Panc1 (cell line): Measurements from ENCODE around the gene INIP. TPM values are rescaled to one million over a fixed set of nuclear protein-coding genes. Genes with fewer than 3 reads are reported as not detected.

ENCODE experiments used
- ATAC-seq: fragments of 200-7000 bp; cut with Tn5 transposase; 2 replicates; pipeline ENCODE4 v1.9.1; 2020; ENCODE audit warnings: mild to moderate bottlenecking, moderate library complexity
- BruUV-seq: library from RNA; stranded (reverse); fragments of 400-500 nt; replicated peaks from 2 replicates; lab custom pipeline; 2021; lab: Mats Ljungman, UMichigan
- CTCF ChIA-PET: fragments of 300-600 bp; sonication (Branson Sonifier 250); formaldehyde crosslinking; loops from one replicate; lab custom pipeline; 2022; ENCODE audit warnings: antibody characterized with exemption; lab: Charles Lee
- POLR2A ChIA-PET: fragments of 300-600 bp; sonication (Branson Sonifier 250); formaldehyde crosslinking; loops from one replicate; lab custom pipeline; 2022; ENCODE audit warnings: antibody characterized with exemption; lab: Charles Lee
- DNase-seq: peaks from one replicate; pipeline ENCODE4 v3.0.0-alpha.2; 2010; ENCODE audit warnings: low read depth, low spot score
- H3K27ac ChIP-seq: 2 replicates; pipeline ENCODE4 v1.5.1; 2011; ENCODE audit warnings: mild to moderate bottlenecking, low read length, inconsistent platforms
- H3K27me3 ChIP-seq: fragments of 200-500 bp; sonication (Bioruptor generic); 2 replicates; pipeline ENCODE4 v1.6.0; 2014; ENCODE audit warnings: low read length, inconsistent platforms; ENCODE audit not compliant: control insufficient read depth, insufficient read depth
- H3K36me3 ChIP-seq: fragments of 200-500 bp; sonication (Bioruptor generic); 2 replicates; pipeline ENCODE4 v1.5.1; 2014; ENCODE audit warnings: inconsistent platforms, mild to moderate bottlenecking, low read length, moderate library complexity; ENCODE audit not compliant: control insufficient read depth, insufficient read depth
- H3K4me1 ChIP-seq: 2 replicates; pipeline ENCODE4 v1.5.1; 2011; ENCODE audit warnings: inconsistent platforms, mild to moderate bottlenecking, low read length, moderate library complexity; ENCODE audit not compliant: control insufficient read depth, insufficient read depth
- H3K4me3 ChIP-seq, 2 experiments: 2 replicates each; pipeline ENCODE4 v1.5.1; 2011 to 2012; ENCODE audit warnings: low read depth in 2 of 2, low read length in 2 of 2, mild to moderate bottlenecking in 2 of 2, inconsistent platforms in 1 of 2, moderate library complexity in 1 of 2
- H3K9me3 ChIP-seq: fragments of 200-500 bp; sonication (Bioruptor generic); 2 replicates; pipeline ENCODE4 v1.5.1; 2014; ENCODE audit warnings: low read depth, mild to moderate bottlenecking, inconsistent platforms, low read length, moderate library complexity; ENCODE audit not compliant: control insufficient read depth, insufficient read depth
- POLR2AphosphoS5 ChIP-seq: IDR thresholded peaks from 2 replicates; pipeline ENCODE4 v1.6.1; 2012; ENCODE audit warnings: mild to moderate bottlenecking, low read depth, low read length, moderate library complexity
- SIN3A ChIP-seq: IDR thresholded peaks from 2 replicates; pipeline ENCODE4 v1.6.1; 2012; ENCODE audit warnings: low read depth, mild to moderate bottlenecking, low read length, moderate library complexity, borderline replicate concordance; ENCODE audit not compliant: insufficient read depth
- TCF7L2 ChIP-seq: IDR thresholded peaks from 2 replicates; pipeline ENCODE4 v1.6.1; 2011; ENCODE audit warnings: mild to moderate bottlenecking, low read depth, low read length, inconsistent platforms
- in situ Hi-C: cut with HindIII; loops from 2 replicates; pipeline ENCODE4 v1.10.0; 2016; ENCODE audit warnings: low sequenced_read_pairs, low pct_unique_long_range_greater_than_20kb
- intact Hi-C: fragments of 100-400 bp; cut with micrococcal nuclease; formaldehyde crosslinking; loops from one replicate; pipeline ENCODE4 v1.10.0; 2022; ENCODE audit not compliant: unreplicated experiment
- total RNA-seq: library from RNA; stranded (reverse); gene quantifications from one replicate; pipeline ENCODE4 v1.2.1, GENCODE V29; 2021; ENCODE audit not compliant: unreplicated experiment
- TF ChIP-seq, protein P1 (sequence below), 2 experiments: IDR thresholded peaks; 2 replicates each; pipeline ENCODE4 v1.6.1; 2011 to 2012; ENCODE audit warnings: low read depth in 2 of 2, control low read depth in 1 of 2, low read length in 1 of 2, mild to moderate bottlenecking in 1 of 2, moderate library complexity in 1 of 2; ENCODE audit not compliant: insufficient read depth in 1 of 2
- TF ChIP-seq, protein P2 (sequence below): fragments of 450-650 bp; IDR thresholded peaks from 2 replicates; pipeline ENCODE4 v1.5.1; 2017; ENCODE audit warnings: mild to moderate bottlenecking

Gene INIP
- total RNA-seq, 1 experiment from 2014 or later = 20.0 TPM

DNA sequence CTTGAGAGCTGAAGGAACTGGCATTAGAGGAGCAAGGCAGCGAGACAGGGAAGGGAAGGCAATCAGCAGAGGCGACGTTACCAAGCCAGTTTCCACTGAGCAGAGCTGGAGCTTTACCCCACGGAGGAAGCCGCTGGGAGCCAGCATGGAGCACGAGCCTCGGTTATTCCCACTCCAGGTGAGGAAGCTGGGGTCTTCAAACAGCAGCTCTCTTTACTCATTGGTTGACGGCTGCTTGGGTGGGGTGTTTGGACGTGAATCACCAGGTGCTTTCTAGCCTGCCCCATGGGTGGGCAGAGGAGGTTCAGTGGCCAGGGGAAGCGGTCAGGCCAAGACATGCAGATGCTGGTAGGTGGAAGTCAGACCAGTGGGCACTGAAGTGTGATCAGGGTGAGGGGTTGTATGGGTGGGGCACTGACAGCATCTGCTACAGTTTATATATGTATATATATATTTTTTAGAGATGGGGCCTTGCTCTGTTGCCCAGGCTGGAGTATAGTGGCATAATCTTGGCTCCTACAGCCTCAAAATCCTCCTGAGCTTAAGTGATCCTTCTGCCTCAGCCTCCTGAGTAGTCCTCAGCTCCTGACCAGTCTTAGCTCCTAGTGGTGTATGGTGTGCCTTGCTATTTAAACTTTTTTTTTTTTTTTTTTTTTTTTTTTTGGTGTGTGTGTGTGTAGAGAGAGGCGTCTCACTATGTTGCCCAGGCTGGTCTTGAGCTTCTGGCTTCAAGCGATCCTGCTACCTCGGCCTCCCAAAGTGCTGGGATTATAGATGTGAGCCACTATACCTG is 45.0 kb upstream of the INIP start:
- ChIA-PET POLR2A (interaction anchor here (0.6 kb wide), 2 partner anchors 9 to 10 kb away, joined by 6 to 9 read pairs; no protein-coding TSS in a partner anchor), CTCF (interaction anchor here (0.7 kb wide), 1 partner anchor 62 kb away, joined by 11 read pairs; no protein-coding TSS in a partner anchor)
- Histone ChIP-seq H3K9me3 (no peaks in the 10 kb centered on the region), H3K4me3 (no peak overlapping the region), H3K27me3 (no peaks in the 10 kb centered on the region), H3K4me1 (no peaks in the 10 kb centered on the region), H3K36me3 (no peaks in the 10 kb centered on the region), H3K27ac (no peak overlapping the region)
- TF ChIP-seq, protein P1, sequence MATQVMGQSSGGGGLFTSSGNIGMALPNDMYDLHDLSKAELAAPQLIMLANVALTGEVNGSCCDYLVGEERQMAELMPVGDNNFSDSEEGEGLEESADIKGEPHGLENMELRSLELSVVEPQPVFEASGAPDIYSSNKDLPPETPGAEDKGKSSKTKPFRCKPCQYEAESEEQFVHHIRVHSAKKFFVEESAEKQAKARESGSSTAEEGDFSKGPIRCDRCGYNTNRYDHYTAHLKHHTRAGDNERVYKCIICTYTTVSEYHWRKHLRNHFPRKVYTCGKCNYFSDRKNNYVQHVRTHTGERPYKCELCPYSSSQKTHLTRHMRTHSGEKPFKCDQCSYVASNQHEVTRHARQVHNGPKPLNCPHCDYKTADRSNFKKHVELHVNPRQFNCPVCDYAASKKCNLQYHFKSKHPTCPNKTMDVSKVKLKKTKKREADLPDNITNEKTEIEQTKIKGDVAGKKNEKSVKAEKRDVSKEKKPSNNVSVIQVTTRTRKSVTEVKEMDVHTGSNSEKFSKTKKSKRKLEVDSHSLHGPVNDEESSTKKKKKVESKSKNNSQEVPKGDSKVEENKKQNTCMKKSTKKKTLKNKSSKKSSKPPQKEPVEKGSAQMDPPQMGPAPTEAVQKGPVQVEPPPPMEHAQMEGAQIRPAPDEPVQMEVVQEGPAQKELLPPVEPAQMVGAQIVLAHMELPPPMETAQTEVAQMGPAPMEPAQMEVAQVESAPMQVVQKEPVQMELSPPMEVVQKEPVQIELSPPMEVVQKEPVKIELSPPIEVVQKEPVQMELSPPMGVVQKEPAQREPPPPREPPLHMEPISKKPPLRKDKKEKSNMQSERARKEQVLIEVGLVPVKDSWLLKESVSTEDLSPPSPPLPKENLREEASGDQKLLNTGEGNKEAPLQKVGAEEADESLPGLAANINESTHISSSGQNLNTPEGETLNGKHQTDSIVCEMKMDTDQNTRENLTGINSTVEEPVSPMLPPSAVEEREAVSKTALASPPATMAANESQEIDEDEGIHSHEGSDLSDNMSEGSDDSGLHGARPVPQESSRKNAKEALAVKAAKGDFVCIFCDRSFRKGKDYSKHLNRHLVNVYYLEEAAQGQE (IDR thresholded peaks at IDR 0.05; ENCODE audit: insufficient read depth in 1 of 2, low read depth in 2 of 2, low read length in 1 of 2) = no peak
- TF ChIP-seq POLR2AphosphoS5 = no peak
- DNase-seq (no peak), ATAC-seq (no peak)
- in situ Hi-C loops (no loop called here), intact Hi-C loops (no loop called here)
- no TSS peak for BruUV-seq

DNA sequence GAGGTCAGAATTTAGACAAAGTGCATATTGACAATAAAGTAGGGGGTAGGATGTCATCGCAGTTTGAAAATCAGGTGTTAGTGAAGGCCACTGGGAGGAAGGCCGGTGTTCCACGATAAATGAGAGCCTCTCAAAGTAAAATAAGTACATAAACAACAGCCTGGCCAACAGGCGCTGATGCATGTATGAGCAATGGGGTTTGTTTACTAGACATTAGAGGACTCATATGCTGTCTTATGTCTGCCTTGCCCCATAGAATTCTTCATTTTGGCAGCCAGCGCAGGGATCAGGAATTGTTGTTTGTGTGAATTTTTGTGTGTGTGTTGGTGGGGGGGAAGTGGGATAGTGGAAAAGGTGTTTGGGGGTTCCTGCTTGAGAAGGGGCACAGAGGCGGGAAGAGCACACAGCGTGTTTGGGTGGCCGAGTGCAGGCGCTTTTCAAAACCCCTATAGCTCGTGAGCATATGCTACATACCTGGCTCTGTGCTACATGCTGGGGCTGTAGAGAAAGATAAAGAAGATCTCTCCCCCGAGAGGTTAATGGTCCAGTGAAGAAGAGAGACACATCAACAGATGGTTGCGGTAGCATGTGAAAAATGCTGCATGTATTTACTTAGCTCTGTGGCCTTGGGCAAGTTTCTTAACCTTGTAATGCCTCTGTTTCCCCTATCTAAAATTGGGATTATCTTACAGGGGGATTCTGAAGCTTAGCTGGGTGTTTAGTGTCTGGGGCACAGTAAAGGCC is 44.2 kb upstream of the INIP start:
- TF ChIP-seq, protein P1 (IDR thresholded peaks at IDR 0.05; ENCODE audit: insufficient read depth in 1 of 2, low read depth in 2 of 2, low read length in 1 of 2) = no peak
- TF ChIP-seq TCF7L2 = no peak
- TF ChIP-seq SIN3A = no peak
- TF ChIP-seq, protein P2, sequence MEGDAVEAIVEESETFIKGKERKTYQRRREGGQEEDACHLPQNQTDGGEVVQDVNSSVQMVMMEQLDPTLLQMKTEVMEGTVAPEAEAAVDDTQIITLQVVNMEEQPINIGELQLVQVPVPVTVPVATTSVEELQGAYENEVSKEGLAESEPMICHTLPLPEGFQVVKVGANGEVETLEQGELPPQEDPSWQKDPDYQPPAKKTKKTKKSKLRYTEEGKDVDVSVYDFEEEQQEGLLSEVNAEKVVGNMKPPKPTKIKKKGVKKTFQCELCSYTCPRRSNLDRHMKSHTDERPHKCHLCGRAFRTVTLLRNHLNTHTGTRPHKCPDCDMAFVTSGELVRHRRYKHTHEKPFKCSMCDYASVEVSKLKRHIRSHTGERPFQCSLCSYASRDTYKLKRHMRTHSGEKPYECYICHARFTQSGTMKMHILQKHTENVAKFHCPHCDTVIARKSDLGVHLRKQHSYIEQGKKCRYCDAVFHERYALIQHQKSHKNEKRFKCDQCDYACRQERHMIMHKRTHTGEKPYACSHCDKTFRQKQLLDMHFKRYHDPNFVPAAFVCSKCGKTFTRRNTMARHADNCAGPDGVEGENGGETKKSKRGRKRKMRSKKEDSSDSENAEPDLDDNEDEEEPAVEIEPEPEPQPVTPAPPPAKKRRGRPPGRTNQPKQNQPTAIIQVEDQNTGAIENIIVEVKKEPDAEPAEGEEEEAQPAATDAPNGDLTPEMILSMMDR = no peak
- no peak for TF ChIP-seq POLR2AphosphoS5
- in situ Hi-C loops = no loop called here
- Histone ChIP-seq H3K27ac (no peak overlapping the region), H3K4me3 (no peak overlapping the region), H3K36me3 (no peaks in the 10 kb centered on the region), H3K9me3 (no peaks in the 10 kb centered on the region), H3K27me3 (no peaks in the 10 kb centered on the region), H3K4me1 (peaks cover 4% of the 10 kb centered on the region)
- ATAC-seq (no peak), DNase-seq (no peak)
- POLR2A ChIA-PET = no interaction called here
- CTCF ChIA-PET = no interaction called here
- intact Hi-C loops = no loop called here
- BruUV-seq = no TSS peak
